NCI-H1105 treated with DMSO at 0.1 percent for 48 hours (cell line): ENCODE data around the gene CUX1.
"Not testable (repeated sequence)": the region's sequence is repeated elsewhere in the genome, so short reads cannot be mapped to it uniquely, and the experiment has no call there.

Experiments
- DNase-seq: peaks from one replicate; lab custom pipeline; 2025; lab: John Stamatoyannopoulos, UW

The CUX1 gene

DNA sequence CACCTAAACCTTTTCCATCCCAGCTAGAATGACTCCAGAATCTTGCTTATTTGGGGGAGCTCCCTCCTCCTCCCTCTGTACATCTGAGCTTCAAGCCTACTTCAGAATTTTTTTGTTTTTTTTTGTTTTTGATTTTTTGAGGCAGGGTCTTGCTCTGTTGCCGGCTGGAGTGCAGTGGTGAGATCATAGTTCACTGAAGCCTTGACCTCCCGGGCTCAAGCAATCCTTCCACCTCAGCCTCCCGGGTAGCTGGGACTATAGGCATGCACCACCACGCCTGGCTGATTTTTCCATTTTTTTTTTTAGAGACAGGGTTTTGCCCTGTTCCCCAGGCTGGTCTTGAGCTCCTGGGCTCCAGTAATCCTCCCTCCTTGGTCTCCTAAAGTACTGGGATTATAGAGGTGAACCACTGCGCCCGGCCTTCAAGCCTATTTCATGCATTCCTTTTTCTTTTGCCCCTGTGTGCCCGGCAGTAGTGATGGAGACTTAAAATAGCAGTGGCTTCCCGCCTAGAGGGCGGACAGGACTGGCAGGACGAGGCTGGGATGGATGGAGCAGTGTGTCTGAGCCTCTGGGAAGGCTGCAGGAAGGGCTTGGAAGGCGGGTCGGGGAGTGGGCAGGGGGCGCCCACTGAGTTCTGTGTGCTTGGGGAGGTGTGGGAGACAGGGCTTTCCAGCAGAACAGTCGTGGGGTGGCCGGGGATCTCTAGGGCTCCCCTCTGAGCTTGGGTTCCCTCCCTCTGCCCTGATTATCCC is 8.8 kb downstream of the CUX1 start:
- no peak for DNase-seq

- no peak for DNase-seq
Observed at GRCh38 chr7:101828301-101829020, 11.0 kb downstream of the CUX1 start.

DNA sequence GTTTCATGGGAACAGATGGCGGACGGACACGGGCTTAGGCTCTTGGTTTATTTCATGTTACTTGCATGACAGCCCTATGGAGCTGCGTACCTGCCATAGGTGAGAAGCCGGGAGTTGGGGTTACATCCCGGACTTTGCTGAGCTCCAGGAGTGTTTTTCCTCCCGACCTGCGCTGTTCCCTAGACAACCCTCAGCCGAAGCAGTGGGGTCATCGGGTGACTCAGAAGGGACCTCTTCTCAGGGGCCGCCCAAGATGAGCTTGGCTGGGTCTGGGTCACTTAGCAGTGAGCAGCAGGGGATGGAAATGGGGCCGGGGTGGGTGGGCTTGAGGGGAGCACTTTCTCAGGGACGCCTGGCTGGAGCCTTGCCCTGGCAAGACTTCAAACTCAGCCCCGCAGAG is 11.9 kb downstream of the CUX1 start:
- no peak for DNase-seq

- no peak for DNase-seq
Observed at GRCh38 chr7:101829821-101830220, 12.4 kb downstream of the CUX1 start.

- not testable (repeated sequence) for DNase-seq
Observed at GRCh38 chr7:101831396-101831795, 14.0 kb downstream of the CUX1 start.

- DNase-seq: no peak
Observed at GRCh38 chr7:101832205-101832631, 14.8 kb downstream of the CUX1 start.

- DNase-seq: no peak
Observed at GRCh38 chr7:101832685-101833375, 15.4 kb downstream of the CUX1 start.

DNA sequence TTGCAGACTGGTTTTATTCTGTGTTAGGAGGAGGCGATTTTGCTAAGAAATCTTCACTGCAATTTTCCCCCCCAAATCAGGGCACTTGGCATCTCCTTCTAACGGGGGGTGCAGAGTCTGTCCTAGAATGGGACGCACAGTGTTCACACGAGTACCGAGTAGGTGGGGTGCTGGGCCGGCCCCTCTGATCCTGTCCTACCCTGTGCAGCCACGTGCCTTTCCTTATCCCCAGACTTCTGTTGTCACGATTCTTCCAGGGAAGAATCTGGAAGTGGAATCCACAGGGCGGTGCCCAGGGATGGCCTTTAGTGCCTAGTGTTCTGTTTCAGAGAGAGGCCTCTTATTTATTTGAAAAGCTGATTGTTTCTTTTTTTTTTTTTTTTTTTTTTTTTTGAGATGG is 16.4 kb downstream of the CUX1 start:
- DNase-seq: no peak

GRCh38 chr7:101835136-101835535 is 17.7 kb downstream of the CUX1 start:
- DNase-seq: no peak

GRCh38 chr7:101837433-101837832 is 20.0 kb downstream of the CUX1 start:
- DNase-seq: not testable (repeated sequence)

DNA sequence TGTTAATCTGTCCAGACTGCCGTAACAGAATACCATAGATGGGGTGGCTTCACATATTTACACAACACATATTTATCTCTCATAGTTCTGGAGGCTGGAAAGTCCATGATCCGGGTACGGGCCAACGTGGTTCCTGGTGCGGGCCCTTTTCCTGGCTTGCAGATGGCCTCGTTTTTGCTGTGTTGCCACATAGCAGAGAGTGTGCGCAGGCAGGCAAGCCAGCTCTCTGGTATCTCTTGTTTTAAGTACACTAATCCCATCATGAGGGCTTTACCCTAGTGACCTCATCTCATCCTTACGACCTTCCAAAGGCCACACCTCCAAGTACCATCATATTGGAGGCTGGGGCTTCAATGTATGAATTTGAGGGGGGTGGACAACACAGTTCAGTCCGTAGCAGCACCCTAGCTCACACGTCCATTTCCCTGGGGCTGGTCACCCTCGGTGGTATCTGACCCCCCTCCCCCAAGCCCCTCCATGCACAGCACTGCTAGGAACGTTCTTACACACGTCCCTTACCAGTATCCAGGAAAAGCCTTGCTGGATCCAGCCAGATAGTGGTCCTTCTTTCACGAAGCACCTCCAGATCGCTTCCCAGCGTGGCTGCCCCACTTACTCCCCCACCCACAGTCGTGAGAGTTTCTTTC is 21.5 kb downstream of the CUX1 start:
- DNase-seq: no peak

GRCh38 chr7:101841328-101841727 is 23.9 kb downstream of the CUX1 start:
- no peak for DNase-seq

DNA sequence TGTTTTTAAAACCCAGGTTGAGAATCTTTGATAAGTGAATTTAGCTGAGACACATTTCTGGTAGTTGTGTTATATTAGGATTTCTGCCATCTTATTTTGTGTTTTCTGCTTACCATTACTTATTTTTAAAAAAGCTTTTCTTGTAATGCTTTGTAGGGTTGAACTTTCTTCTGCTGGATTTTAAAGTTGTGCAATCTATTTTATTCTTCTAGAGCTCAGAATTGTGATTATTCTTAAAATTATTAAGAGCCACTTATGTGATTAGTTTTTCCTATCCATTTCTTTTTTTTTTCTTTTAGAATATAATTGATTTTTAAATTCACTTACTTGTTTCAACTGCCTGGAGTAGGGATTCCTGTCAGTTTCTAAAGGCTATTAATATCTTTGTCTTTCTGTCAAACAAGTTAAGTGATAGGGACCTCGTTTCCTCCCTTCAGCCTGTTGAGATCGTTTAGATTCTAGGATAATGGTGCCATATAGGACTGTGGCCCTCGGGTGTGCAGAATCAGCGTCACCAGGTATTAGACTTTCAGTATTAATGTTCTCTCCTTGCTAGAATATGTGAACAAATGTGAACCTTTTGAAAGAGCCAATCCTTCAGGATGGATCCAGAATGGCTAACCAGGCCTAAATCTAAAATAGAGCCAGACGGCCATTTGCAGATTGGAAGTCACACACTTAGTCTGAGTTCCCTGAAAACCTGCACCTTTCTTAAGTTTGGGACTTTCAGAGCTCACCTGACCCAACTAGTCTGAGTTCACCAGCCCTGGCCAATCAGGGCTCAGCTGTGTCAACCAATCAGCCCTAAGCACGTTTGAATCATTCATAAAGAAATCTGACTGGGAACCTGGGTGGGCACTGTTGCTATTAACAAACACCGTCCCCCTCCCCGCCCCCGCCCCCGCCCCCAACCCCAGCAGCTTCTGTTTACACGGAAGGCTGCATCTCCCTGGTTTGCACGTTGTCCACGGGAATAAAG is 26.2 kb downstream of the CUX1 start:
- DNase-seq: no peak

- DNase-seq: no peak
Observed at GRCh38 chr7:101845974-101846373, 28.5 kb downstream of the CUX1 start.

DNA sequence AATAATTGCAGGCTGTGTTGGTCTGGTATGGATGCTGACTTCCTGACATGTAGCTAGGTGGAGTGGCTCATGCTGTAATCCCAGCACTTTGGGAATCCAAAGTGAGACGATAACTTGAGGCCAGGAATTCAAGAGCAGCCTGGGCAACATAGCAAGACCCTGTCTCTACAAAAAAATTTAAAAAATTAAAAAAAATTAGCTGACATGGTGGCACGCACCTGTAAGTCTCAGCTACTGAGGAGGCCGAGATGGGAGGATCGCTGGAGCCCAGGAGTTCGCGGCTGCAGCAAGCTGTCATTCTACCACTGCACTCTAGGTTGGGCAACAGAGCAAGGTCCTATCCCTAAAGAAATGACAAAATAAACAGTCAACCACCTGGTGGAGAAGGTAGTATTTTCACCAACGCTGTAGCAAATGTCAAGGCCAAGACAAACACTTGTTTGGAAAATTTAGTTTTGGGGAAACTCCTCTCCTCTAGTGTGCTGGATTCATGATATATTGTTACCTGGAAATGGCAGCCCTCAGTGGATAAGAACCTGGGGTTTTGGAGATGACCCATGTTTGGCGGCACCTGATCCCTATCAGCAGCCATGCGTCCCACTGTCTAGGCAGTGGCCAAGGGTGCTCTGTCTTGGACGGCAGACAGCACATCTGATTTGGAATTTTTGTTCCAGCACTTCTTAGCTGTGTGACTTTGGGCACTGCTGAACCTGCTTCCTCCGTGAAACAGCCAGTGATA is 29.5 kb downstream of the CUX1 start:
- DNase-seq: no peak

GRCh38 chr7:101848208-101848951 is 31.0 kb downstream of the CUX1 start:
- DNase-seq: no peak

GRCh38 chr7:101849314-101849713 is 31.9 kb downstream of the CUX1 start:
- DNase-seq: not testable (repeated sequence)

DNA sequence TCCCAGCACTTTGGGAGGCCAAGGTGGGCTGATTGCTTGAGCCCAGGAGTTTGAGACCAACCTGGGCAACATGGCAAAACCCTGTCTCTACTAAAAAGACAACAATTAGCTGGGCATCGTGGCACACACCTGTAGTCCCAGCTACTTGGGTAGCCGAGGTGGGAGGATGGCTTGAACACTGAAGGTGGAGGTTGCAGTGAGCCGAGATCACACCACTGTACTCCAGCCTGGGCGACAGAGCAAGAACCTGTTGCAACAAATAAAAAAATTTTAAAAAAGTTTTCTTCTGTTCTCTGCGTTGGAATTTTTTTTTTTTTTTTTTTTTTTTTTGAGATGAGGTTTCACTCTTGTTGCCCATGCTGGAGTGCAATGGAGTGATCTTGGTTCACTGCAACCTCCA is 34.9 kb downstream of the CUX1 start:
- not testable (repeated sequence) for DNase-seq

GRCh38 chr7:101853684-101854083 is 36.3 kb downstream of the CUX1 start:
- DNase-seq: no peak
